ENCODE measurements around the gene PIK3C2G.
"Not testable (repeated sequence)": the region's sequence is repeated elsewhere in the genome, so short reads cannot be mapped to it uniquely, and the experiment has no call there.

DNA sequence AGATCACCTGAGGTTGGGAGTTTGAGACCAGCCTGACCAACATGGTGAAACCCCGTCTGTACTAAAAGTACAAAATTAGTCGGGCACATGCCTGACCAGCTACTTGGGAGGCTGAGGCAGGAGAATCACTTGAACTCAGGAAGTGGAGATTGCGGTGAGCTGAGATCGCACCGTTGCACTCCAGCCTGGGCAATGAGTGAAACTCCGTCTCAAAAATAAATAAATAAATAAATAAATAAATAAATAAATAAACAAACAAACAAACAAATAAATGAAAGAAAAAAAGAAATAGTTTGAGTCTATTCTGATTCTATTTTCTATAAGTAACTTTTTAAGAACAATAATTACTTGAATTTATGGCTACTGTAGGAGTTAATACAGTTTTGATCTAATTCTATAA, 6.3 kb upstream of the PIK3C2G start:
- not testable (repeated sequence) for TF ChIP-seq ZNF274 (IDR thresholded peaks at IDR 0.05; ENCODE audit: low read depth, low read length); CTCF (IDR thresholded peaks at IDR 0.05 in 2 of 3, conservative IDR thresholded peaks at IDR 0.05 in 1 of 3; ENCODE audit: borderline replicate concordance in 1 of 3, insufficient read depth in 1 of 3, low read depth in 2 of 3, low read length in 2 of 3); SP1 (IDR thresholded peaks at IDR 0.05; ENCODE audit: low read depth); FOSL1 (IDR thresholded peaks at IDR 0.05; ENCODE audit: low read depth); SIN3A (IDR thresholded peaks at IDR 0.05; ENCODE audit: low read depth); POLR2AphosphoS5 (IDR thresholded peaks at IDR 0.05; ENCODE audit: low read depth, low read length); EGR1 (IDR thresholded peaks at IDR 0.05; ENCODE audit: low read depth); ELF1 (IDR thresholded peaks at IDR 0.05; ENCODE audit: borderline replicate concordance, low read depth); CEBPB (IDR thresholded peaks at IDR 0.05; ENCODE audit: low read depth); TCF7L2 (IDR thresholded peaks at IDR 0.05; ENCODE audit: borderline replicate concordance, extremely low read depth, insufficient read depth, insufficient read length); EZH2 (IDR thresholded peaks at IDR 0.05); POLR2A (IDR thresholded peaks at IDR 0.05; ENCODE audit: borderline replicate concordance, extremely low read depth, insufficient read depth, insufficient read length)
- TF ChIP-seq, protein P1, sequence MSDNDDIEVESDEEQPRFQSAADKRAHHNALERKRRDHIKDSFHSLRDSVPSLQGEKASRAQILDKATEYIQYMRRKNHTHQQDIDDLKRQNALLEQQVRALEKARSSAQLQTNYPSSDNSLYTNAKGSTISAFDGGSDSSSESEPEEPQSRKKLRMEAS (IDR thresholded peaks at IDR 0.05), result not testable (repeated sequence)
- TF ChIP-seq, protein P2, sequence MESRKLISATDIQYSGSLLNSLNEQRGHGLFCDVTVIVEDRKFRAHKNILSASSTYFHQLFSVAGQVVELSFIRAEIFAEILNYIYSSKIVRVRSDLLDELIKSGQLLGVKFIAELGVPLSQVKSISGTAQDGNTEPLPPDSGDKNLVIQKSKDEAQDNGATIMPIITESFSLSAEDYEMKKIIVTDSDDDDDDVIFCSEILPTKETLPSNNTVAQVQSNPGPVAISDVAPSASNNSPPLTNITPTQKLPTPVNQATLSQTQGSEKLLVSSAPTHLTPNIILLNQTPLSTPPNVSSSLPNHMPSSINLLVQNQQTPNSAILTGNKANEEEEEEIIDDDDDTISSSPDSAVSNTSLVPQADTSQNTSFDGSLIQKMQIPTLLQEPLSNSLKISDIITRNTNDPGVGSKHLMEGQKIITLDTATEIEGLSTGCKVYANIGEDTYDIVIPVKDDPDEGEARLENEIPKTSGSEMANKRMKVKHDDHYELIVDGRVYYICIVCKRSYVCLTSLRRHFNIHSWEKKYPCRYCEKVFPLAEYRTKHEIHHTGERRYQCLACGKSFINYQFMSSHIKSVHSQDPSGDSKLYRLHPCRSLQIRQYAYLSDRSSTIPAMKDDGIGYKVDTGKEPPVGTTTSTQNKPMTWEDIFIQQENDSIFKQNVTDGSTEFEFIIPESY (IDR thresholded peaks at IDR 0.05; ENCODE audit: extremely low read depth, insufficient replicate concordance, low read length), result not testable (repeated sequence)

Data from HCT116 (cell line).